NCI-H1105 treated with DMSO at 0.1 percent for 48 hours (cell line): ENCODE data around the gene SLC47A1.
"Not testable (repeated sequence)": the region's sequence is repeated elsewhere in the genome, so short reads cannot be mapped to it uniquely, and the experiment has no call there.

Experiments
- DNase-seq: peaks from one replicate; lab custom pipeline; 2025; lab: John Stamatoyannopoulos, UW

SLC47A1 gene

GRCh38 chr17:19555746-19556145, 22.1 kb downstream of the SLC47A1 start:
- DNase-seq = no peak

- DNase-seq = no peak
These were observed 25.3 kb downstream of the SLC47A1 start for GRCh38 chr17:19558946-19559345.

- no peak for DNase-seq
These were observed 28.2 kb downstream of the SLC47A1 start for GRCh38 chr17:19561697-19562318.

GRCh38 chr17:19565817-19566575, 32.3 kb downstream of the SLC47A1 start:
- DNase-seq = no peak

GRCh38 chr17:19567216-19568015, 33.8 kb downstream of the SLC47A1 start:
- no peak for DNase-seq

- DNase-seq = no peak
These were observed 34.3 kb downstream of the SLC47A1 start for GRCh38 chr17:19568016-19568350.

GRCh38 chr17:19569785-19570543, 36.3 kb downstream of the SLC47A1 start:
- no peak for DNase-seq

- no peak for DNase-seq
These were observed 36.9 kb downstream of the SLC47A1 start for GRCh38 chr17:19570544-19571062.

- DNase-seq = no peak
These were observed 39.4 kb downstream of the SLC47A1 start for GRCh38 chr17:19573075-19573474.

- no peak for DNase-seq
These were observed 41.3 kb downstream of the SLC47A1 start for GRCh38 chr17:19574956-19575355.

- DNase-seq = no peak
These were observed 44.9 kb downstream of the SLC47A1 start for GRCh38 chr17:19578545-19578944.

- DNase-seq = no peak
These were observed 45.6 kb downstream of the SLC47A1 start for GRCh38 chr17:19579192-19579761.

- DNase-seq = no peak
These were observed 46.4 kb downstream of the SLC47A1 start for GRCh38 chr17:19579867-19580565.

GRCh38 chr17:19580566-19580920, 46.9 kb downstream of the SLC47A1 start:
- DNase-seq = not testable (repeated sequence)

- DNase-seq = not testable (repeated sequence)
These were observed 48.5 kb downstream of the SLC47A1 start for GRCh38 chr17:19582152-19582551.

GRCh38 chr17:19583871-19584270, 50.2 kb downstream of the SLC47A1 start:
- no peak for DNase-seq

GRCh38 chr17:19590451-19590850, 56.8 kb downstream of the SLC47A1 start:
- DNase-seq = no peak

GRCh38 chr17:19590912-19591551, 57.4 kb downstream of the SLC47A1 start:
- no peak for DNase-seq

- DNase-seq = no peak
These were observed 58.7 kb downstream of the SLC47A1 start for GRCh38 chr17:19592316-19592715.

GRCh38 chr17:19596869-19597268, 63.2 kb downstream of the SLC47A1 start:
- no peak for DNase-seq

- no peak for DNase-seq
These were observed 76.7 kb downstream of the SLC47A1 start for GRCh38 chr17:19610311-19610710.
